A673 (cell line): ENCODE data around the gene SLC39A3.

ENCODE experiments used
- CTCF ChIP-seq: fragments of 300-800, 200-600 bp; sonication (generic); conservative IDR thresholded peaks from 2 replicates; pipeline ENCODE4 v1.5.1; 2017; ENCODE audit warnings: low read depth, mild to moderate bottlenecking, antibody characterized with exemption, low read length, moderate library complexity, mixed read lengths
- EZH2 ChIP-seq: fragments of 200-600 bp; sonication (generic); IDR thresholded peaks from 2 replicates; pipeline ENCODE4 v1.6.1; 2017; ENCODE audit warnings: borderline replicate concordance, low read depth, mild to moderate bottlenecking, mixed read lengths, antibody characterized with exemption, low read length; ENCODE audit not compliant: poor library complexity, severe bottlenecking

GRCh38 chr19:2777952-2778683, 38.3 kb upstream of the SLC39A3 start:
- TF ChIP-seq CTCF (no peak), EZH2 (no peak)
